NCI-H187 (cell line): ENCODE measurements around the gene SLC2A10.

Source experiments
- DNase-seq, 2 experiments: peaks; one replicate each; lab custom pipeline; 2025; lab: John Stamatoyannopoulos, UW

SLC2A10 gene

DNA sequence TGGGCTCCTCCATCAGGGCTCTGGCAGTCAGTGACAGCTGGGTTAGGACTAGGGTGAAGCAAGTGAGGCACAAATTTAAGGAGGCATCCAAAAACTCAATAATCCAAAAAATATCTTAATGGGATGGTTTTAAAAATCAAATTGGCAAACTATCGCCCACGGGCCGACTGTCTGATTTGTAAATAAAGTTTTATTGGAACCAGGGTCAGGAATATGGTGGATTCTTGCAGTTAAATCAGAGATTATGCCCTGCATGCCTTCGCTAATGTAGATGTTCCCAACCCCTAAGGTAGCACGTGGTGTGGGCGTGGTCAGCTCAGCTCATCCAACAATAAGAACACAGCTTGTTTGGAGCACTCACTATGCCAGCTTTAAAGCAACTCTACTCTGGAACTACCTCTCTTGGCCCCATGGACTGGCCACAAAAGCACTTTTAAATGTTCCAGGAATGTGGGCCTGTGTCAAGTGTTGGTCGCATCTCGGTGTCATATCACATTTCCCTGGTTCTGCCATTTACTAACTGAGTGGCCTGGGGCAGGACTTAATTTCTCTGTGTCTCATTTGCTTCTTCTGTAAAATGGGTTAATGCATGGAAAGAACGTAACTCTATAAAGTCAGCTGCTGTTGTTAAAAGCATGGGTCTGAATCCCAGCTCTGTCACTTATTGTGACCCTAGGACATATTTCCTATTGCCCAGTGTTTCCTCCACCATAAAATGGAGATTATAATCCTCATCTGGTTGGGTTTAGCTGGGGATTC is 27.2 kb upstream of the SLC2A10 start:
- no peak for DNase-seq

DNA sequence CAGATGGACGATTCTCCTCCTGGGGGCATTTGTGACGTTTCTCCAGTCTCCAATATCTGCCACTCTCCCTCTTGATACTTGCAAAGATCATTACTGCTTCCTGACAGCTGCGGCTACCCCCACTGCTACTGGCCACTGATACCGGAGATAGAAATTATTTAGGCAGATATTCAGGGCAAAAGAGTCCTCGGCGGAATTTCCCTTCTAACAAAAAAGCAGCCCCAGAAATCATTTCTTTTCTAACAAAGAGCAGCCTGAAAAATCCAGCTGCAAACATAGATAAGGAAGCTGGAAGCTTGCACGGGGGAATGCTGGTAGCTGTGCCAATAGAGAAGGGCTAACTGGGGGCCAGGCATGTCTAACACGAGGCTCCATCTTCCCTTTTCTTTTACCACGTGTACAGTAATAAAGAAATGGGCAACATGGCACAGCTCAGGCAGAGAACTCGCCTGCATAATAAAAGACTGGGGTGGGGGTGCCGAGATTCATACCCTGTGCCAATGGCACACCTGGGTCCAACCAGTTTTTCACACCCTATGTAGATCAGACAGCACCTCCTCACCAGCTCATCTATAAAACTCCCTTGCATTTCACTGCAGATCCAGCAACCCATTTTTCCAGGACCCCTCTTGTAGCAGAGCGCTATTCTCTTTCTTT is 26.3 kb upstream of the SLC2A10 start:
- DNase-seq = no peak

DNA sequence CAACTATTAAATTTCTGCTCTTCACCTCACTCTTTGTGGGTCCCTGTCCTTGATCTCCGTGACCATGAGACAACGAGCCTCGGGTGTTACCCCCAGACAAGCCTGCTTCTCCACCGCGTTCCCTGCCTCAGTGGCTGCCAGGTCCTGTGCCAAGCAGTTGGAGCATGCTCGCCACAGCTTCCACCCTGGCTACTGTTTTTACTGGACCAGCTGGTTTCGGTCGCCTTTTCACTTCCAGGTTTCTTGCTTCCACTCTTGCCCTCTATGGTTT is 25.8 kb upstream of the SLC2A10 start:
- DNase-seq = no peak

DNA sequence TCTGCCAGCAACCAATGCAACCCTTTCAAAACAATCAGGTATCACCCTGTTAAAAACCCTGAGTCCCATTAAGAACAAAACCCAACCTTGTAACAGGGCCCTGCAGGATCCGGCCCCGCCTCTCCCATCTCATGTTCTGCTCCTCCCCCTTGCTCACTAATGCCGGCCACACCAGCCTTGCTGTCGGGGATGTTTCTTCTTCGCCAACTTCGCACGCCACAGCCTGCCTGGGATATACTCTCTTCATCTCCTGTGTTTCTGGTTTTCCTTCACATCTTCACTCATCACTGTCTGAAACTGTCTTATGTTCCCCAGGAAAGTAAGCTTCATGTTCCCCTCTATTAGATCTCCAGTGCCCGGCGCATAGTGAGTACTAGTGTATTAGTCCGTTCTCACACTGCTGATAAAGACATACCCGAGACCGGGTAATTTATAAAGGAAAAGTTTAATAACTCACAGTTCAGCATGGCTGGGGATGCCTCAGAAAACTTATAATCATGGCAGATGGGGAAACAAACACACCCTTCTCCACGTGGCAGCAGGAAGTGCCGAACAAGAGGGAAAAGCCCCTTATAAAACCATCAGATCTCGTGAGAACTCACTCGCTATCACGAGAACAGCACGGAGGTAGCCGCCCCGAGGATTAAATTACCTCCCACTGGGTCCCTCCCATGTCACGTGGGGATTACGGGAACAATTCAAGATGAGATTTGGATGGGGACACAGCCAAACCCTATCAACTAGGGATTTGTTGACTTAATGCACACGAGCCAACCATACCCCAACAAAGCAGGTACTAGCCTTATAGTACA is 25.3 kb upstream of the SLC2A10 start:
- DNase-seq = no peak

DNA sequence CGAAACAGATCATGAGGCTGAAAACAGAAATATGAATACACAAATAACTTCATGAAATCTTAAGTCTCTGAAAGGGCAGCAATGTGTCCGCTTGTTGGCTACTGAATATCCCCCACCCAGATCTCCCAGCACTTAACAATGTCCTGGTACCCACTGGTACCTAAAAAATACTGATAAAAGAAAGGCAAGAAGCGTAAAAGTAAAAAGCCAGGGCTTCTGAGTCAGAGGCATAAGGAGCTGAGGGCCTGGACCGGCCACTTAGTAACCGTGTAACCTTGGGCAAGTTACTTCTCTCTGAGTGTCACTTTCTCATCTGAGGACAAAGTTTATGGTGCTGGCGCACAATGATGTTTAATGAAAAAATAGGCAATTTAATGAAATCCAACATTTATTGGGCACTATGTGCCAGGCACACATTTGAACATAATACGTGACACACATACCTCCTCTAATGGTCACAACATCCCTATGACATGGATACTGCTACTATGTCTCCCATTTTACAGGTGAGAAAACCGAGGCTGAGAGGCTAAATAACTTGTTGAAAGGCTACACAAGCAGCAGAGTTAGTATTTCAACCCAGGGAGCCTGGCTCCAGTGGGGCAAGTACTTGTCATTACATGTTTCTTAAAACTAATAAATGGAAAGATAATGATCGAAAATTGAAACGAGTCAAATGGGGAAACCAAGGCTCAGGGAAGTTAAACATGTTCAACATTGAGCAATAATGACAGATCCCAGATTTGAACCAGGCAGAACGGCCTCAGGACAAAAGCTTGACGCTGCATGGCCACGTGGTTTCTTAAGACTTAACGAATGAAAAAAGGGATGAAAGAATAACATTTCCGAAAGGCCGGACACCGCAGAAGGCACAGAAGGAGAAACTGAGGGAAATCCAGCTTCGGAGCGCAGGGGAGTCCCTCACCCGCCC is 21.0 kb upstream of the SLC2A10 start:
- DNase-seq = no peak

DNA sequence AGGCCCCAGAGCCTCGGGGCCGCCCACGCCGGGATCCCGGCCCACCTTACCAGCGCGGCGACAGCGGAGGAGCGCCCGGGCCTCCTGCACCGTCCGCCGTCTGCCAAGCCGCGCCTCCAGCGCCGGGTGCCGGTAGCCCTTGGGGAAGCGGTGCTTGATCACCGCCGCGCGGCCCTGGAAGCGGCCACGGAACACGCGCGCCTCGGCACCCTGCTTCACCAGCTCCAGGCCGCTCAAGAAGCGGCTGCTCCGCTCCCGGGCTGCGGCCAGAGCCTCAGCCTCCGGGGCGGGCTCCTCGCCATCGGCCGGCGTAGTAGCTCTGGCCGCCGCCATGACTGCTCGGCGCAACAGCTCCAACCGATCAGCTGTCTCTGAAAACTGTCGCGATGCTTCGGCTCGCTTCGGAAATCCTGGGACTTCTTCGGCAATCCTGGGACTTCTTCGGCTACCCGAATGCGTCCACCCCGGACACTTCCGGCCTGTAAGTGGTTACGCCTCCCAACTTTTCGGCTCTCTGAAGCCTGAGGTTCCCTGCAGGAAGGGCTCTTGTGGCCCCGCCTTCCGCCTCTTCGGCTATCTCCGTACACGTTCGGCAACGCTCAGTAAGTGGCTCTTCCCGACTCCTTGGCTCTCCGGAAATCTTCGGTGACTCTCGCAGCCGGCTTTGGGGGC is 20.2 kb upstream of the SLC2A10 start, which contains the start of gene TP53RK:
TSS of gene TP53RK (minus strand) at position 363 of the 672 bp plus-strand sequence. CDS start at position 333, 30 bp downstream.
- DNase-seq = peak; percentile 85 to 88

DNA sequence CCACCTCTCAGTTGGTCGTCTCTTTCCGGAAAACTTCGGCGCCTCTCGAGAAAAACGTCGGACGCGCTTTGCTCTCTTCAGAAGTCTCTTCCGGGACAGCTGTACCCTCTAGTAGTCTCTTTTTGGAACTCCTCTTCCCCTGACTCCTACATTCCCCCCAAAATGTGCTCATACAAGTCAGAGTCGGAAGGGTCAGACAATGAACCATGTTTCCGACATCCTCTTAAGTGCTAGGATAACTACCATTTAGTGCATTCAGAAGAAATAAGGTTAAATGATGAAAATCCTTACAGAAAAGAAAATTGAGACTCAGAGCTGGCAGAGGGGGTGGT is 19.7 kb upstream of the SLC2A10 start:
- DNase-seq = no peak

DNA sequence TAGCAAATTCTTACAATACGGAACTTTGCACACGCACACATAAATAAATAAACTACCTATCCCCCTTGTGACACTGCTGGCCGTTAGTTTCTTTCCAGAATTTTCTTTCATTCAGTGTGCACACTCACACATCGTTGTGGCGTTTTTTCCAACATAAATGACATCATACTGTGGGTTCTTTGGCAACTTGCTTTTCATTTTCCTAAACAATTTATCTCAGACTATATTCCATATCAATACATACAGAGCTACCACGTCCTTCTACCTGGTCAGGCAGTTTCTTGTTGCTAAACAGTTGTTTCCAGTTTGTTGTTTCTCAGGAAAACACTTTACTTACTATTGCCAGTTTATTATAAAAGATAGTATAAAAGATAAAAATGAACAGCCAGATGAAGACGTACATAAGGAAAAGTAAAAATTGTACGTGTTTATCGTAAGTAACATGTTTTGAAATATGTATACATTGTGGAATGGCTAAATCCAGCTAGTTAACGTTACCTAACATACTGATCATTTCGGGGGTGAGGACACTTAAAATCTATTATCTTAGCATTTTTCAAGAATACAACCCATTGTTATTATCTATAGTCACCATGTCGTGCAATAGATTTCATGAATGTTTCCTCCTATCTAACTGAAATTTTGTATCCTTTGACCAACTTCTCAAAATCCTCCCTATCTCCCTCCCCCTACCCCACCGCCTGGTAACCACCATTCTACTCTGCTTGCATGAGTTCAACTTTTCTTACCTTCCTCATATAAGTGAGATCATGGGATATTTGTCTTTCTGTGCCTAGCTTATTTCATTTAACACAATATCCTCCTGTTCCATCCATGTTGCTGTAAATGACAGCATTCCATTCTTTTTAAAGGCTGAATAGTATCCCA is 19.0 kb upstream of the SLC2A10 start:
- DNase-seq = no peak

DNA sequence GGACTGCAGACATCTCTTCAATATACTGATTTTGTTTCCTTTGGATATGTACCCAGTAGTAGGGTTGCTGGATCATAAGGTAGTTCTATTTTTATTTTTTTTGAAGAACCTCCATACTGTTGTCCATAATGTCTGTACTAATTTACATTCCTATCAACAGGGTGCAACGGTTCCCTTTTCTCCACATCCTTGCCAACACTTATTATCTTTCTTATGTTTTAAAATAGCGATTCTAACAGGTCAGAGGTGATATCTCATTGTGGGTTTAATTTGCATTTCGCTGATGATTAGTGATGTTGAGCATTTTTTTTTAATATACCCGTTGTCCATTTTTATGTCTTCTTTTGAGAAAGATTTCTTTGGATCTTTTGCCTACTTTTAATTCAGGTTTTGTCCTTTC is 18.3 kb upstream of the SLC2A10 start:
- DNase-seq = no peak

DNA sequence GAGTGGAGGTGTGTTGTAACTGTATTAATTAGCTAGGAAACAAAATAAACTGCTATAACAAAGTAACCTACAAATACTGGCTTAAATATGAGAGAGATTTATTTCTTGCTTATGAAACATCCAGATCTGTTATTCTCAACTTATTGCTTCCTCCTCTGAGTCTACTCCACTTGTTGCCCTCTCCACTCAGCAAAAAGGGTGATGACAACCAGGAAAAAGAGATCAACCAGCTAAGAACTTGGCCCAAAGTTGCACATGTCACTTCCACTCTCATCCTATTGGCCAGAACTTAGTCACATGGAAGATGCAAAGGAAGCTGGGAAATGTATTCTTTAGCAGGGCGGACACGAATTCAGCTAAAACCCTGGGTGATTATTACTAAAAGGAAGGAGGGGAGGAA is 15.0 kb upstream of the SLC2A10 start:
- DNase-seq = no peak

DNA sequence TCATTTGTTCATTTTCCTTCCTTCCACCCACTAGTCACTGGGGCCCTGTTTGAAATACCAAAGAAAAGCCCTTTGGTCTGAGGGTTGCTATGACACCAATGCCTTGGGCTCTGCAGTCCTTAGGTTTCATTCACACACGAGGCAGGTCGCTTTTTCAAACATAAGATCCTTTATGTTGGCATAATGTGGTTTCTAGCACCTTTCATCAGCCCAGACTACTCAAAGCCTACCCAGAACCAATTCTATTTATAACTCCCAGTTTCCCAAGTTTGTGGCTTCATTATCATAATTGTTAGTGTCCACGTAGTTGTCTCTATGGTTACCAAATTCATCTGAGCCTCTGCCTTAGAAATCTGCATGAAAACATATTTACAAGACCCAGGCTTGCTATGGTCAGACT is 13.6 kb upstream of the SLC2A10 start:
- DNase-seq = peak in 1 of 2 experiments; percentile 57

DNA sequence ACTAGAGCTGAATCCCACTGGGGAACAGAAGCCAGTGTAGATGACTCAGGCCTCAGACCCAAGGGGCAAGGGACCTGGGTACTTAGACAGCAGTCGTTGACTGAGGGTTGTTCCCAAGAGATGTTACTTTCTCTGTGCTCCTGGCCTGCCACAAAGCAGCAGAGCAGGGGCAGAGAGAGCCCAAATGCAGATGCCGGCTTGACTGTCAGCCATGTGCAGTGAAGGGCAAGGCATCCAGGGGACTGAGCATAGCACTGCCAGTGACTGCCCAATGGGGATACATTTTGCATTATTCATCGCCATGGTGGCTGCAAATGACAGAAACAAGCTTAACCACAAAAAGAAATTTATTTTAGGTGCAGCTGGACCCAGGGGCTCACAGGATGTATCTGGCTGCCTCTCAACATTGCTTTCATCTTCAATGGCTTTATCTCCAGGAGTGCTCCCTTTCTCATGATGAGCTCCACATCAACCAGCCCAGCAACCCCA is 12.6 kb upstream of the SLC2A10 start:
- no peak for DNase-seq

DNA sequence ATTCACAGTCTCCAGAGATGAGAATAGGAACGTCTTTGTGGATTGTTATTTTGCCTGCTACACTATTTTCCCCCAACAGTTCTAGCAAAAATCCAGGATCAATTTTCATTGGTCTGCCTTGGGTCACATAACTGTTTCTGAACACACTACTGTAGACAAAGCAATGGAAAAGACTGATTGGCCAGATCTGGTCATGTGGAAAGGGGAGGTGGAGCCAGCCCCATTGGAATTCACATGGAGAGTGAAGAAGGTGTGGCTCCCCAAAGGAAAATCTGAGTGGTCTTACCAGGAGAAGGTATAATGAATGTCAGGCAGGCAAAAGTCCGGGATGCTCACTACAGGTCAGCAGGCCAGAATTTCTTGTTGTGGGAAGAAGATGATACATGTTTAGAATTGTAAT is 10.7 kb upstream of the SLC2A10 start:
- DNase-seq = no peak

DNA sequence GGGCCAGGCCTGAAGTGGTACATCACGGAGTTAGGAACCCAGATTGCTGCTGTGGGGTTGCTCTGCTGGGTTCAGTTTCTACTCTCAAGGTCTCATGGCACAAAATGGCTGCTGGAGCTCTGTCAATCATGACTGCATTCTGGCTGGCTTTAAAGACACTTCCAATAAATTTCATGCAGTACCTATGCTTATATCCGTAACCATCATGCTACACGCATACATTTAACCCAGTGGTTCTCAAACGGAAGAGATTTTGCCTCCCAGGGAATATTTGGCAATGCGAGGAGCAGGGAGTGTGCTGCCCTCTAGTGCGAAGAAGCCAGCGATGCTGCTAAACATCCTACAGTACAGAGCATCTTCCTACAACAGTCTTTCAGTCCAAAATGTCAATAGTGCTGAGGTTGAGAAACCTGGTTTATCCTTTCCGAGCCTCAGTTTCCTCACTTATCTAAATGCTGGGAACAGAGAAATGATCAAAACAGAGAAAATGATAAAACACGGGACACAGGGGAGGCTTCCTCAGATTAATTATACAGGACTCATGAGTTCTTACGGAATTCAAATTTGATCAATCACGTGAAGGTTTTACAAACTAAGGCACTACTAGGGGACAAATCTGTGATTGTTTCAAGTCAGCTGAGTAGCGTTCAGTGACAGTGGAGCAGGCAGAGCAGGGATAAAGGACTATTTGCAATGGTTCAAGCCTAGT is 9.6 kb upstream of the SLC2A10 start:
- DNase-seq = no peak

DNA sequence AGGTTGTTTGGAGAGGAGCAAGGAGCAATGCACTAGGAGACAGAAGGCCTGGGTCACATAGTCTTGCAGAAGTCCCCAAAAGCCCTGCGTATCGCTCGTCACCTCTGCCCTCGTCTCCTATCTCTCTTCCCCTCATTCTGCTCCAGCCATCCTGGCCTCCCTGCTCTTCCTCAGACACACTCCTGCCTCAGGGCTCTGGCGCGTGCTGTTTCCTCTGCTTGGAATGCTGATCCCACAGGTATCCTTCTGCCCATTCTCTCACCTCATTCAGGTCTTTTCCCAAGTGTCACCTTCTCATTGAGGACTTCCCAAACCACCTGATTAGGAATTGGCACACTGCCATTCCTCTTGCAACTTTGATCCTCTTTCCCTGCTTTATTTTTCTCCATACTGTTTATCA is 9.0 kb upstream of the SLC2A10 start:
- no peak for DNase-seq

DNA sequence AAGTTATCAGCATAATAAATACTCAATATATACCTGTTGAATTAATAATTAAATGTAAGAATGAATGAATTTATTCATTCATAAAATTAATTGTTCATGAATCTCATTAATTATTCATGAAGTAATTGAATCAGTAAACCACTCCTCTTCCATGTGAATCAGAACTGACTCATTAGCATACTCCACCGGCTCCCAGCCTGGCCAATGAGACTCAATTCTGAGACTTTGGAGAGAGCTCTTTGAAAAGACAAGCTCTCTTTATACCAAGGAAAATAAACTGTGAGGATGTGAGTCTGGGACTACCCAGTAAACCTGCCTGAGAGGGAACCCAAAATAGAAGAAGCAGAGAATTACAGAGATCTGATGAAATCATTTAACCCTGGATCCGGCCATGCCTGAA is 8.4 kb upstream of the SLC2A10 start:
- DNase-seq = no peak

DNA sequence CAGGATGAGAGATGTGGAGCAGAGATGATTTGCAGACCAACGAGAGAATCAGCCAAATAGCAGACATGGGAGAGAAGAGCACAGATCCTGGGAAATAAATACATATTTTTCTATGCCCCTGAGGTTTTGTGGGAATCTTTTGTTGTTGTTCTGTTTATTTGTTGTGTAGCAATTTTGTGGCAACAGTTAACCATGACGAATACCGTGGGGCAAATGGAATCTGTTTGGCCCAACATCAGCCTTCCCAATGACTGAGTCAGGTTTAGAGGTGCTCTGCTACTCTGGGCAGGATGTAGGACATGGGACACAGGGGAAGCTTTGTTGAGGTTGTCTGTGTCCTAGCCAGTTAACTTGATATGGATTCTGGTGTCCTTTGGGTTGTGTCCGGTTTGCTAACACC is 7.9 kb upstream of the SLC2A10 start:
- no peak for DNase-seq

DNA sequence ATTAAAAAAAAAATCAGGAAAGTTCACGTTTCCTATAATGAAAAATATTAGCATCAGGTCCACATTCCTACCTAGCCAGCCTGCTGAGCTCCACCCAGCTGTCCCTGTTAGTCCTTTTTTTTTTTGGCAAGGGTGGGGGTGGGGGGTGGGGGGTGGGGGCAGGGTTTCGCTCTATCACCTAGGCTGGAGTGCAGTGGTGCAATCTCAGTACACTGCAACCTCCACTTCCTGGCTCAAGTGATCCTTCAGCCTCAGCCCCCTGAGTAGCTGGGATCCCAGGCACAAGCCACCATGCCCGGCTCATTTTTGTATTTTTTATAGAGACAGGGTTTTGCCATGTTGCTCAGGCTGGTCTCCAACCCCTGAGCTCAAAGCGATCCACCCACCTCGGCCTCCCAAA is 7.5 kb upstream of the SLC2A10 start:
- DNase-seq = no peak

DNA sequence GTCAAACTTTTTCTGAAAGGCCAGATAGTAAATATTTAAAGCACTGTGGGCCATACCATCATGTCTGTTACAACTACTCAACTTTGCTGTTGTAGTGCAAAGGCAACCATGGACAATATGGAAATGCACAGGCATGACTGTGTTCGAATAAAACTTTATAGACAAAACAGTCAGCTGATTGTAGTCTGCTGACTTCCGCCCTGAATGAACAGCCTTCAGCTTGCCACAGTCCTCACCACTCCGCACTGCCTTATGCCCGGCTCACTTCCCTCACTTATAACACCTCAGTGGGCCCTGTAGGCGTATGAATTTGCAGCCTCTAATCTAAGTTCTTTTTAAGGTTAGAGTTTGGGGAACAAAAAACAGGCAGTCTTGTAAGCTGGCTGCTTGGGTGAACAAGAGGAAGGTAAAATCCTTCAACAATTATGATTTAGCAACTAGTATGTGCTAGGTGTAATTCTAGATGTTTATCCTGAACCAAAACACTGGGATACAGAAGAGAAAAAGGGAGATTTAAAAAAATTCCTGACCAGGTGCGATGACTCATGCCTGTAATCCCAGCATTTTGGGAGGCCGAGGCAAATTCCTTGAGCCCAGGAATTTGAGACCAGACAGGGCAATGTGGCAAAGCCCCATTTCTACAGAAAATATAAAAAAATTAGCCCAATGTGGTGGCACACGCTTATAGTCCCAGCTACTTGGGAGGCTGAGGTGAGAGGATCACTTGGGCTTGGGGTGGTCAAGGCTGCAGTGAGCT is 6.8 kb upstream of the SLC2A10 start:
- no peak for DNase-seq
